Measurements from ENCODE around the gene FBXW4.

DNA sequence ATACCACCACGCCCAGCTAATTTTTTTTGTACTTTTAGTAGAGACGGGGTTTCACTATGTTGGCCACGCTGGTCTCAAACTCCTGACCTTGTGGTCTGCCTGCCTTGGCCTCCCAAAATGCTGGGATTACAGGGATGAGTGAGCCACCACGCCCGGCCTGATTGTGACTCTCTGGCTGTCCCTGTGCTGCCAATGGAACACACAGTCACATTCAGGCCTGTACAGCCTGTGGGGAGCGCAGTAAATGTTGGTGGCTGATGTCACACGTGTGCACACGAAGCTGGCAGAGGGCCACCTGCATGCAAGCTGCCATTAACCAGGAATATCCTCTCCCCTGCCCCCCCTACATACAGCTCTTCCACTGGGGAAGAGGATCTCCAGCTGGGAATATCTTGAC, 129.0 kb downstream of the FBXW4 start:
- TF ChIP-seq GATA3 (IDR thresholded peaks at IDR 0.05; ENCODE audit: borderline replicate concordance) (no peak), NPAS2 (CRISPR knock-in tag; IDR thresholded peaks at IDR 0.05; ENCODE audit: borderline replicate concordance) (no peak), JUN (IDR thresholded peaks at IDR 0.05) (no peak), EP300 (IDR thresholded peaks at IDR 0.05) (no peak), RARB (CRISPR knock-in tag; IDR thresholded peaks at IDR 0.05) (no peak), JUNB (IDR thresholded peaks at IDR 0.05) (no peak), POLR2A (IDR thresholded peaks at IDR 0.05; ENCODE audit: low read length) (no peak), RCOR1 (IDR thresholded peaks at IDR 0.05; ENCODE audit: low read depth, low read length) (no peak)
- TF ChIP-seq, protein P1, sequence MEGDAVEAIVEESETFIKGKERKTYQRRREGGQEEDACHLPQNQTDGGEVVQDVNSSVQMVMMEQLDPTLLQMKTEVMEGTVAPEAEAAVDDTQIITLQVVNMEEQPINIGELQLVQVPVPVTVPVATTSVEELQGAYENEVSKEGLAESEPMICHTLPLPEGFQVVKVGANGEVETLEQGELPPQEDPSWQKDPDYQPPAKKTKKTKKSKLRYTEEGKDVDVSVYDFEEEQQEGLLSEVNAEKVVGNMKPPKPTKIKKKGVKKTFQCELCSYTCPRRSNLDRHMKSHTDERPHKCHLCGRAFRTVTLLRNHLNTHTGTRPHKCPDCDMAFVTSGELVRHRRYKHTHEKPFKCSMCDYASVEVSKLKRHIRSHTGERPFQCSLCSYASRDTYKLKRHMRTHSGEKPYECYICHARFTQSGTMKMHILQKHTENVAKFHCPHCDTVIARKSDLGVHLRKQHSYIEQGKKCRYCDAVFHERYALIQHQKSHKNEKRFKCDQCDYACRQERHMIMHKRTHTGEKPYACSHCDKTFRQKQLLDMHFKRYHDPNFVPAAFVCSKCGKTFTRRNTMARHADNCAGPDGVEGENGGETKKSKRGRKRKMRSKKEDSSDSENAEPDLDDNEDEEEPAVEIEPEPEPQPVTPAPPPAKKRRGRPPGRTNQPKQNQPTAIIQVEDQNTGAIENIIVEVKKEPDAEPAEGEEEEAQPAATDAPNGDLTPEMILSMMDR (IDR thresholded peaks at IDR 0.05), result no peak
